BLaER1 treated with 17β-estradiol and CSF1 and Interleukin-3, amounts not matched to agents 10 nM and 100 nM (cell line): Measurements from ENCODE around the gene C4orf33.

Experiments used
- H3K27ac ChIP-seq, 11 experiments: shearing (Covaris generic); formaldehyde crosslinking; 2 replicates each; pipeline ENCODE4 v1.8.1; 2022
- H3K27me3 ChIP-seq, 11 experiments: shearing (Covaris generic); formaldehyde crosslinking; 2 replicates each; pipeline ENCODE4 v1.8.1; 2022
- H3K36me3 ChIP-seq, 11 experiments: shearing (Covaris generic); formaldehyde crosslinking; 2 replicates each; pipeline ENCODE4 v1.8.1; 2022
- H3K4me1 ChIP-seq, 10 experiments: shearing (Covaris generic); formaldehyde crosslinking; 2 replicates each; pipeline ENCODE4 v1.8.1; 2022
- H3K4me2 ChIP-seq, 11 experiments: shearing (Covaris generic); formaldehyde crosslinking; 2 replicates each; pipeline ENCODE4 v1.8.1; 2022
- H3K4me3 ChIP-seq, 10 experiments: shearing (Covaris generic); formaldehyde crosslinking; 2 replicates each; pipeline ENCODE4 v1.8.1; 2022
- H3K9ac ChIP-seq, 11 experiments: shearing (Covaris generic); formaldehyde crosslinking; 2 replicates each; pipeline ENCODE4 v1.8.1; 2022
- H3K9me3 ChIP-seq, 11 experiments: shearing (Covaris generic); formaldehyde crosslinking; replicated peaks in 1 of 11; 2 replicates each; pipeline ENCODE4 v1.8.1; 2022
- H4K20me1 ChIP-seq, 11 experiments: shearing (Covaris generic); formaldehyde crosslinking; 2 replicates each; pipeline ENCODE4 v1.8.1; 2022
- Cebpa-rat ChIP-seq, 11 experiments: shearing (Covaris generic); IDR thresholded peaks; 2 replicates each; pipeline ENCODE4 v1.8.1; 2022

The C4orf33 gene

DNA sequence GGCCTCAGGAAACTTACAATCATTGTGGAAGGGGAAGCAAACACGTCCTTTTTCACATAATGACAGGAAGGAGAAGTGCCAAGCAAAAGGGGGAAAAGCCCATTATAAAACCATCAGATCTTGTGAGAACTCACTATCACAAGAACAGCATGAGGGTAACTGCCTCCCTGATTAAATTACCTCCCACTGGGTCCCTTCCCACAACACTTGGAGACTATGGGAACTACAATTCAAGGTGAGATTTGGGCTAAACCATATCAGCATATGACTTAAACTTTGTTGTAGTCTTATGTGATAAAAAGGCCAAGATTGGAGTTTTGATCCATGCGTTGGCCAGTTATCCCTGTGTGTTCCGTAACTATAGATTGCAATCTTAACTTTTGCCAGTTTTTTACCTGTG is 68.3 kb downstream of the C4orf33 start:
- Histone ChIP-seq H3K9ac (no peak overlapping the region), H3K27me3 (no peaks in the 10 kb centered on the region), H3K36me3 (no peaks in the 10 kb centered on the region), H3K4me2 (peak overlapping the region in 2 of 11 experiments; percentile 53 to 54; a peak in 4 of 22 replicates), H3K9me3 (no peaks in the 10 kb centered on the region), H3K4me3 (no peak overlapping the region), H4K20me1 (no peaks in the 10 kb centered on the region), H3K4me1 (peaks cover 0 to 12% (median 0%) of the 10 kb centered on the region in 10 experiments; a peak in 5 of 20 replicates), H3K27ac (no peak overlapping the region; a peak in 1 of 22 replicates)
- no peak for TF ChIP-seq Cebpa-rat (IDR thresholded peaks at IDR 0.05)
